GM19238 (cell line): ENCODE measurements around the gene CNKSR2.

Experiments used
- DNase-seq: peaks from one replicate; pipeline ENCODE4 v3.0.0; 2011; ENCODE audit warnings: low spot score; ENCODE audit not compliant: insufficient read length

Gene CNKSR2

GRCh38 chrX:21374163-21374993 is at the start of gene CNKSR2:
TSS of gene CNKSR2 (plus strand) at chrX:21374418. CDS start at chrX:21374898, 480 bp downstream.
- DNase-seq = peak; percentile 53

DNA sequence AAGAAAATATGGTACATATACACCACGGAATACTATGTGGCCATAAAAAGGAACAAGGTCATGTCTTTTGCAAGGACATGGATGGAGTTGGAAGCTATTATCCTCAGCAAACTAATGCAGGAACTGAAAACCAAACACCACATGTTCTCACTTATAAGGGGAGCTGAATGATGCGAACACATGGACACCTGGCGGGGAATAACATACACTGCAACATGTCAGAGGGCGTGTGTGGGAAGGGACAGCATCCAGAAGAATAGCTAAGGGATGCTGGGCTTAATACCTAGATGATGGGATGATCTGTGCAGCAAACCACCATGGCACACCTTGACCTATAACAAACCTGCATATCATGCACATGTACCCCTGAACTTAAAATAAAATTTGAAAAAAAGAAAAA is 19.5 kb upstream of the CNKSR2 start:
- no peak for DNase-seq

GRCh38 chrX:21355831-21356230 is 18.4 kb upstream of the CNKSR2 start:
- DNase-seq = no peak

DNA sequence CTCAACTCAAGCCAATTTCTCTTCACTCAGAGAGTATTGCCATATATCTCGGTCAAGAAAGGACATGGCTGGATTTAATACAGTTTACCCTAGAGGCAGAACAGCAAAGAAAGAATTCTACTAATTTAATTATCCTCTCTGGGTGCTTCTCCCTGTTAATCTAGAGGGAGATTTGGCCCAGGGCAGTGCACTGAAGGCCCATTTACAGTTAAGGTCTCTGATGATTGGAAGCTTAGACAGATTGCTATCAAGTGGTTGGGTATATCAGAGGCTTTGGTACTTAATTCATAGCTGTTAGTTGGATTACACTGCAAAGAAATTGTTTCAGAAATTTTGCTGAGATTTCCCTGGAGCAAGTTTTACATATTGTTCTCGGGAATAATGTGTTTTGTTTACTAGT is 4.6 kb upstream of the CNKSR2 start:
- DNase-seq = no peak

GRCh38 chrX:21373001-21373400 is 1.2 kb upstream of the CNKSR2 start:
- no peak for DNase-seq

- DNase-seq = peak; percentile 5
Observed at GRCh38 chrX:21373637-21374162, 518 bp upstream of the CNKSR2 start.

DNA sequence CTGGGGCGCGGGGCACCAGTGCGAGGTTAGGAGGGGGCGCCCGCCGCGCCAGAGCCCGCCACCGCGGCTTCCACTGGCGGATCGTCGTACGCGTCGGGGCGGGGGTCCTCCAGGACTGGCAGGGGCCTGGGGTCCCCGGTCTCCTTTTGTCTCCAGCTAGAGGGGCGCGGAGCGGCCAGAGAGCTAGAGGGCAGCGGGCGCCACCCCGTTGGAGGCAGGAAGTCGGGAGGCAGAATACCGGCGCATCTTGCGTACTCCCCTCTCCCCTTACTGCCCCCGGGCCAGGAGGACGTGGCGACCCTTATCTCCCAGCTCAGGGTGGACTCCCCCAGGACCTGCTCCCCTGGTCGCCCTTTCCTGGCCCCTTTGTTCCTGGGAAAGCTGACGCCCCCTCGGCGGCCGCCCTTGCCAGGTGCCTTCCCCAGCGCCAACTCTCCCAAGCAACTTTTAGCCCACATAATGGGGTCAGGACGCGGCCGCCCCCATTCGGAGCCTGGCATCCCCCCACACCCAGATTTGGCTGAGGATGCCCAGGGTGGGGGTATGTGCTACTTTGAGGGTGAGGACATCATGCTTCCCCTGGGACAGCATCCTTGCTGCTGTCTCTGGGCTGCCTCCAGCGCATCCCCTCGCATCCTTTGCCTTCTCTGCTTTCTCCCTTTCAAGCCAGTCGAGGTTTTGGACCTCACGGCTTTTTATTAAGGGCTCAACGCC is 933 bp downstream of the CNKSR2 start:
- DNase-seq = peak; percentile 5

DNA sequence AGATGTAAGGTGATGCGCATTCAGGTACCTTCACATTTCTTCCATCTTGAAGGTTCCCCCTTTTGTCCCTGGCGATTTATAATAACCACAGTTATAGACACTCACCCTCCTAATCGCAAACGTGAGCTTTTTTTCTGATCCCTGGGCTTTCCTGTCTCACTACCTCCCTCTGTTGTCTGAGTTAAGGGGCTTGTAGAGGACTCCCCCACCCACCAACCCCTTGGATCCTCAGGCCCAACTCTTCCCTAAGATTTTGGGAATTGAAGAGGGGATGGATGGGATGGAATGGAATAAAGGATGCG is 1.4 kb downstream of the CNKSR2 start:
- no peak for DNase-seq

- DNase-seq = no peak
Observed at GRCh38 chrX:21376636-21377035, 2.4 kb downstream of the CNKSR2 start.

DNA sequence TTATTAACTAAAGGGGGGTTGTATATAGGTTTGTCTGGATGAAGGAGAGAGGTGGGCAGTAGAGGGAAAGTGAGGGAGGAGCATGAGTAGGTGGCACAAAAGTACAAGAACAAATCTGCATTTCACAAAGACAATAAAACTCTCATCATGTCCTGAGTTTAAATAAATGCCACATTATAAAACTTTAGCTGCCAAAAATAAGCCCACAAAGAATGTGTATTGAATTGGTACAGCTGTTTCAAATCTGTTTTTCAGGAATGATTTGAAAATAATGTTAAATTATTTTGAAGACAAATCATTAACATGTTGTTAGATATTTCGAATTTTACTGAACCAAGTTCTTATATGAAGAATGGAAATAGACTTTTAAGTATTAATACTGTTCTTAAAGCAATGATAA is 5.8 kb downstream of the CNKSR2 start:
- DNase-seq = no peak

DNA sequence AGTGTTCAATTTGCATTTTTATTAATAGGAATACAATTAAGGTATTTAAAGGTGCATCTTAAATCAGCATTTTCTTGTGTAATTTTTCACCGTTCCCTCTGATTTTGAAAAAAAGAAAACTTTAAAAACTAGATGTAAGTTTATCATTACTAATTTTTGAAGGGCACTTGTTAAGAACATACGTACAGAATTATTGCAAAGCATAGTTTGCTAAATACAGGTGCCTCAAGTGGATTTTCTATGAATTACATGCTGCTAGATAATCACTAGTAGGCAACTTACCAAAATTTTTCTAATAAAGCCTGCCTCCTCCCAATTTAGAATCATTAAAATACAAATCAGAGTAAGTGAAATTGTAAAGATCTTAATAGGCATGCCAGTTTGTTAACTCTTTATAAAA is 8.5 kb downstream of the CNKSR2 start:
- DNase-seq = no peak

GRCh38 chrX:21383546-21383945 is 9.3 kb downstream of the CNKSR2 start:
- no peak for DNase-seq

GRCh38 chrX:21384178-21384577 is 10.0 kb downstream of the CNKSR2 start:
- no peak for DNase-seq

GRCh38 chrX:21394792-21395191 is 20.6 kb downstream of the CNKSR2 start:
- no peak for DNase-seq

DNA sequence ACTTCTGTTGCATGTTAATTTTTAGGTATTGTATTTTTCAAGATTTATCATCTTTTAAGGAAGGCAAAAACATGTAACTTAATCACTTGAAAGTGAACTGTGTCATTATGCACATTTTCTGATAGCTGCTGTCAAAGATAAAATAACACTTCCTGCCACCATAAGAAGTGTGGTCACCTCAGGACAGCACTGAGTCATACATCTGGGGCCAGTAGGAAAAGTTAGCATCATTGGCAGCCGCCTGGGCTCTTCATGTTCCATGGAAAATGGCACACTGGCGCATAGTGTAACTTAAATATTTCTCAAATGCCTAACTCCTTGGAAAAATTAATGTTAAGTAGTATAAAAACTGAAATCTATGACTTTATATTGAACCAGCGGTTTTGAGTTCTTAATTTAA is 24.2 kb downstream of the CNKSR2 start:
- no peak for DNase-seq

DNA sequence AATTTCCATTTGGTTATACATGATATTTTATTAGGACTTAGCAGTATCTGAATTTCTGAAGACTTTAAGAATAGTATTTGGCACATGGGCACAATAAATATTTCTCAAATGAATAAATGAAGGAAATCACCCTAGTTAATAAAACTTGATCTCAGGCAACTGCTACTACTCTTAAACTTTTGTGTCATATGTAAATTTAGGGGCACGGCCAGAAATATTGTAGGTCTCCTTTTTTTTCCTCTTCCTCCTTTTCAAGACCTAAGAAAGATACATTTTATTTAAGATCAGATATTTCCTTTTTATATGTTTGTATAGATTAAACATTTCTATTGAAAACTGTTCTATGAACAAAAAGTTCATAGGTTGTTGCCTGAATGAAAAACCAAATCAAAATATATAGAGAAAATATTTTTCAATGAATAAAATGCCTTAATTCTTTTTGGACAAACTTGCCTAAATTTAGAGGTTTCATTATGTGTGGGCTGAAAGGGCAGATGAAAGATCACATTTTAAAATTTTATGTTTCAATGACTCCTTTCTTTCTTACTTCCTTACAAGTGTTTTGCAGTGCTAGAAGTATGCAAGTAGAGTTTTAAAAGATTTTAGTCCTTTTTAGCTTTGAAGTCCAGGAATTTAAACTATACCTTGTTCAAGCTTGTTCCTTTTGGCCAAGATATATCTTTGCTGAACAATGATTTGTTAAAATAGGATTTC is 26.3 kb downstream of the CNKSR2 start:
- no peak for DNase-seq

GRCh38 chrX:21408307-21408706 is 34.1 kb downstream of the CNKSR2 start:
- no peak for DNase-seq

DNA sequence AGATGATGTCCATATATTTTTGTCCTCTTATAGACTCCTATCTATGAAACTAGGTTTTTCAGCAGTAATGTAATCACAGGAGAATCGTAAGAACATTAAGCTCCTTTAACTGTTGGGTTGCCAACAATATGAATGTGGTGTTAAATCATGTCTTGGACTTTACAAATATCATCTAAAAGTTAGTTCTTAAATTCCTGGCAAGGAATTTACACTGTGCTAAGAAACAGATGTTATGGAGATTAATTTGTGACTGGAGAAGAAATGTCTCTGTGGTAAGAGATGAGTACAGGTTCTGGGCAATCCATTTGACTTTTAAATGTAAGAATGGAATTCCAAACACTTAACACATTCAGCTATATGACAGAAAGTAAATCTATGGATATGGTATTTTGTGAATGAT is 34.6 kb downstream of the CNKSR2 start:
- DNase-seq = no peak

DNA sequence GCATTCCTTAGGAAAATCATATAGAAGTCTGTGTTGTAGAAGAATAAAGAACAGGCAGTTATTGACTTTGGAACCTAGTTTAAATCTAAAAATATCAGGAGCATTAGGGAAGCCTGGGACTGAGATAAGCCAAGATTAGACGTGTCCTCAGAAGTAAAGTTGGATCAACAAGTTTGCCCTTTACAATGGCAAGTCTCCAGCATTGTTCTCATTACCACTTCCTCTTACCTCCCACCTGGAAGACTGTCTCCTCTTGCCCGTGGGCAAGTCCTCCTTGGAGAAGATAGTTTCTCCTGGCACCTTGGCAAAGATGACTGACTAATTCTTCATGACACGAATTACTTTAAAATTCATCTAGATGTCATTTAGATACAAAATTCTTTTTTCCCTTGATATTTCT is 37.8 kb downstream of the CNKSR2 start:
- DNase-seq = no peak

DNA sequence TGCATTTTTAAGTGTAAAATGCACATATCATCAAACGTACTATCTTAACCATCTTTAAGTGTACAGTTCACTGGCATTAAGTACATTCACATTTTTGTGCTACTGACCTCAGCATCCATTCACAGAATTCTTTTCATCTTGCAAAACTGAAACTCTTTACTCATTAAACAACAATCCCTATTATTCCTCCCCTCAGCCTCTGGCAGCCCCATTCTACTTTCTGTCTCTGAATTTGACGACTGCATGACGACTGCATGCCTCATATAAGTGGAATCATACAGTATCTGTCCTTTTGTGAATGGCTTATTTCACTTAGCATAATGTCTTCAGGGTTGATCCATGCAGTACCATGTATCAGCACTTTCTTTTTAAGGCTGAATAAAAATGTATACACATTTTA is 38.7 kb downstream of the CNKSR2 start:
- no peak for DNase-seq

DNA sequence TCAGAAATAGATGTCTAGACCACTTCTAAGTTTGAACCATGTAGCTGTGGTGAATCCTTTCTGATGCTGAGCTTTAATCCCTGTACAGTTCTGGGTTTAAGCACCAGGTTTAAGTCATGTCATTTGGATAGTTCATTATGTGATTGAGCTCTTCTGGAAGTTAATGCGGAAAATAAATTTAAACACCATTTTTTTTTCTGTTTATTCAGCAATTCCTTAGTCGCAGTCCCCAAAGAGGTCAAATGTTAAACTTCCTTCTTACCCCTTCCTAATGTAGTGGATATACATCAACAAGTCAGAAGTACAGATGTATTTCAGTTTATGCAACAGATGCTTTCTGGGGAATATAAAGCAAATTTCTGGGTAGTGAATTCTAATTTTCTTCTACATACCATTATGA is 52.9 kb downstream of the CNKSR2 start:
- DNase-seq = no peak

DNA sequence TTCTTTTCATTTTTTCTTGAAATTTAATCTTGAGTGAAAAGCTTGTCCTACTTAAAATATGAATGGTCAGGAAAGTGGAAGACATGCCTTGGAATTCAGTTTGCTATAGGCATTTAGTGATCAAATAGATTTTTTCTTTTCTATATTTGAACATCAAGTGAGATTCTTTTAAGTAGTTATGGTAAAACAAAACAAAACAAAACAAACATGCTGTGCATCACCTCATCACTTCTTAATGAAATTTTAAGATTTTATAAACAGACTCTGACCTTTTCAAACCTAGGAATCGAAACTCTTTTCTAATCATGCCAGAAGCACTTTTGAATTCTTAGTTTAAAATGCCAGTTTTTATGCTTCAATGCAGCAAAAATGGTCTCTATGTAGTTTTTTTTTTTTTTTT is 62.8 kb downstream of the CNKSR2 start:
- DNase-seq = no peak
